Activated CD4-positive, alpha-beta T cell treated with anti-CD3 and anti-CD28 coated beads, Interleukin-2, amount 50 U/mL, for 24 hours (primary cell): ENCODE results near the gene CDH13.
"Not testable (repeated sequence)": the region's sequence is repeated elsewhere in the genome, so short reads cannot be mapped to it uniquely, and the experiment has no call there.

ENCODE experiments used
- DNase-seq, 2 donors: peaks; one replicate each; pipeline ENCODE4 v3.0.0-alpha.2; 2020; ENCODE audit warnings: low read depth in 1 of 2, low spot score in 1 of 2

The CDH13 gene

DNA sequence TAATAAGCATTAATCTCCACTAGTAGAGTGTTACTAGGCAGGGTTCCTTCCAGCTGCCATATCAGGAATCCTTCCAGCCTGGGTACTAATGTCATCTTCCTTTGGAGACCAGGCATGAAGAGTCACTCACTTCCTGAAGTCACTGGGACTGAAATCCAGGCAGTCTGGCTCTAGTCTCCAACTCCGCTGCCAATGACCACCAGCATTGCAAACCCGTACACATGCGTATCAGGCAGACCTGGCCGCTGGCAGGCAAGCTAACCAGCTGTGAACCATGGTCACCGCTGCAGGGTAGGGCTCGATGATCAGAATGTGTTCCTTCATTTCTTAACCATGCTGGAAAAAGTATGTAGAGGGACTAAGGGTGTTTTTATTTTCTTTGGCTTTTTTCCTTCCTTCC lies 255.5 kb downstream of the CDH13 start:
- no peak for DNase-seq

DNA sequence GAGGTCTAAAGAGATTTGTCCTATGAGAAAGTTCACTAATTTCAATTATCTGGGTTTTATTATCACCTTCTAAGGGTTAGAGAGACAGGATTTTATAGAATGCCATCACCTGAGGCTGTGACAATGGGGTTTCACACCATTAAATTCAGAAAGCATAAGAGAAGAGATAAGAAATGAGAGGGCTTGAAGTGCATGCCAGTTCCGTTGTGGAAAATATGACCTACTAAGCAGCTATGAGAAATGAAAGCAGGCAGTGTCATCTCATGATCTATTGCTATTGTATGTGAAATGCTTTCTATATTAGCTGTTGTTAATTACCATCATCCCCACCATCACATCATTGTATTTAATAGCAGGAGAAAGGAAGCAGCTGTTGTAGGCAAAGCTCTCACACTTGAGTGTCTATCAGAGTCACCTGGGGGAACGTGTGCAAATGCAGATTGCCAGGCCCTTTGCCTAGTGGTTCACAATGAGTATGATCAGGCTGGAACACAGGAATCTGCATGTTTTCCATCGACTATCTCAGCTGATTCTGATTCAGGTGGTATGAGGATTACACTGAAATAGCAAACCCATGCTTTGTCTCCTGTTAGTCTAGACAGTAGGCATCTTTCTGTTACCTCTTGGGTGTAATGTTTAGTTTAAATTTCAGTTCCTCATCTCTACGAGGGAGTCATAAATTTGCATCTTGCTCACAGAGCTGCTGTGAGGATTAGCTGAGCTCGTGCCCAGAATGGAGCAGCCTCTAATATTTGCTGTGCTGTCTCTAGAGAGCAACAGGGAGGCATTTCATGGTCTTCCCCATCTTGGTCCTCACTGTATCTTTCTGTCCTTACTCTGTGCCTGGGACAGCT lies 256.4 kb downstream of the CDH13 start:
- no peak for DNase-seq

DNA sequence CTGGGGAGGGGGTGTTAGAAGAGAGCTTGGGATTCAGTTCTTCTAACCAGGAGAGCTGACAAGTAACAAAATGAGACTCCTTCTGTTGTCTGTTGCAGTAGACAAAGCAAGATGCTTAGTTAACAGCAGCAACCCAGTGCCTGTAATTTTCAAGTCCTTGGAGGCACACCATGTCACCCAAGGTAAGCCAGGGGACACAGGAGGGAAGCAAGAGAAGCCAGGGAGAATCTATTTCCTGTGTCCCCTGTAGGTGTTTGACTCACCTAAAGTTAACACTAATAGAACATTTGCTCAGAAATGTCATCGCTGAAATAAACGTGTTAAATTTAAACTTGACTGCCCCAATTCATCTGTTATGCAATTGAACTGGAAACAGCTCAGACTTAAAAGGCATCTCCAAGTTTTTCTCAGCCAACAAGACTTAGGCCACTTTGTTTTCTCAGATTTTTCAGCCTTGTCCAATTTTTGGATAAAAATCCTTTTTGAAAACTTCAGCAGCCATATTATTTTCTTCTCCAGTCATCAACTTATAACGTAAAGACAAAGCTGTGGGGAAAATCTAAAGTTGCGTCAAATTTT lies 257.6 kb downstream of the CDH13 start:
- no peak for DNase-seq

DNA sequence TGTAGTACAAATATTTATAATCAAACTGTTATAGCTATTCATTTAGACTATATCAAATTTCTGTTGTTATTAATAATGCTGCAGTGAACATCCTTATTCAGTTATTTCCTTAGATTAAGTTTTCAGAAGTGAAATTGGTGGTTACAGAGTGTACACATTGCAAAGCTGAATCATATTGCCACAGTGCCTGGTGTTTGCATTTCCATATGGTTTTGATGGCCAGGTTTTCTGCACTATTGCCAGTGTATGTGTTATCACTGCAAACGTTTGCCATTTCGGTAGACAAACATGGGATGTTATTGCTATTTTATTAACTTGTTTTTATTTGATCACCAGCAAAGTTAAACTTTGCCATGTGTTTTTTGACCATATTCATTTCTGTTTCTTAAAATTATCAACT lies 259.4 kb downstream of the CDH13 start:
- no peak for DNase-seq

DNA sequence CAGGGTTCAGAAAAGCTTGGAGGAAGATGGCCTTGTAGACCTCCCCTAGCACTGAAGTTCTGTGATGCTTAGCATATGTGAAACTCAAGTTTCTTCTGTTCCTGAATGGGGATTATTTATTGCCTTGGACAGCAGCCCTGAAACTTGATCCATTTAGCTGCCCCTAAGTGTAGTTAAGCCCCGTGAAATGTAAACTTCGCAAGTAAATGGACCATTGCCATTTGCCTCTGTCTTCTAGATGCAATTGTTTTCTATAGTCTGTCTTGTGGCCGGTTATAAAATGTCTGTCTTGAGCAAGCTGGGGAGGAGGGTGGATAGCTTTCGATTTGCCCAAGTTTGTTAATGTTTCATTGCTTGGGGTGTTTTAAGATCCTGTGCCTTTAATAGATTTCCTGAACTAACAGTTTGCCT lies 261.8 kb downstream of the CDH13 start:
- no peak for DNase-seq

DNA sequence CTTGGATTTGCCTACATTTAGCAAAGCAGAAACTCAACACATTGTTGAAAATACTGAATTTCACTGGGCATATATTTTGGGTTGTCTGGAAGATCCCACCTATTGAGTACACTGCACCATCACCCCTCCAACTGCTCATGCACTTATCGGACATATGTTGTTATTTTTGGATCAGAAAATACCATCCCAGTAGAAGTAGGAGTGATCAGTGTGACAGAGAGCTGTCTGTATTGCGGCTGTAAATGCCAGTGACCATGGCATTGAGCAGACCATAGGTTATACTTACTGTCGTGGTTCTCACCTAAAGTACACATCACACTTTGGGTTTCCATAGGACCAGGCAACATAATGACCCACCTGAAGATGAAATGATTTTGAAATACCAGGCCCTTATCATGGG lies 264.7 kb downstream of the CDH13 start:
- DNase-seq: no peak

DNA sequence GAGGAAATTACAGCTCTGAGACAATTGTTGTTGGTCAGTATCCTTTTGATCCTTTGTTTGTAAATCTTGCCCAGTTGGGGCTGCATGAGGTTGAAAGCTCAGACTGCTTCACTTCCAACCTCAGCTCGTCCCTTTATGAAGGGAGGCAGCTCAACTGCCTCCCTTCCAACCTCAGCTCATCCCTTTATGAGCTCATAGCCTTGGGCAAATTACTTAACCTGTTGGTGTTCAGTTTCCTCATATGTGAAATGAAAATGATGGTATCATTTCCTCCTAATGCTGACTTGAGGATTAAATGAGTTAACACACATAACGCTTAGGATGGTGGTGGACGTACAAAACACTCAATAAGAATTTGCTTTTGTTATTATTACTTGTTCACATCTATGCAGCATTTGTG lies 265.1 kb downstream of the CDH13 start:
- DNase-seq: no peak

DNA sequence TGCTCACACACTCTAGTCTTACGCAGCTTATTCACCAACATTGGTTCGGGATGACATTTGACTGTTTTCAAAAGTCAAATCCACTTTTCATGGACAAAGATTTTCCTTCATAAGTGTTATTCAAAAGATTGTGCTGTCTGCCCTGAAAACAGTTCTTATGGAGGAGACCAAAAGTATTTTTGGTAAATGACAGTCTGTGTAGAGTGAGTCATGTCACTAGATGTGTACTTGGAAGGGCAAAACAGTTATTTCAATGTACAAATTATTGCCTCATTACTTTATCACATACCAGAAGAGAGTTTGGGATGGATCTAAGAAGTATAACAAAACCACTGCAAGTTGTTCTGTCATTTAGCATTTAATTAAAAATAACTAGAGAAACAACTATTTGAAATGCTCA lies 265.6 kb downstream of the CDH13 start:
- DNase-seq: no peak

DNA sequence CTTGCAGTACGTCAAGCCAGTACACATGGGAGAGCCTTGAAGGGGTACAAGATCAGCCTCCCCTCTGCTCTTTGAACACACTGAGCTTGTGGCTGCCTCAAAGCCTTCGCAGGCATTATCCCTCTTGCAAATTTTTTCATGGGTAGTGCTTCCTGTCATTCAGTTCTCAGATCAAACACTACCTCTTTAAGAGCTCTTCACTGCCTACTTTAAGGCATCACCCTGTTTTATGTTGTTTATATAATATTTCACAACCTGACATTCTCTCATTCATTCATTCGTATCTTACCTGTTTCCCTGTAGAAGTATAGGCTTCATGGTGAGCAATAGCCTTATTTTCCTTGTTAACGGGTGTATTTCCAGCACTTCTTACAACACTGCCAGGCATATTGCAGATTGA lies 269.1 kb downstream of the CDH13 start:
- no peak for DNase-seq

DNA sequence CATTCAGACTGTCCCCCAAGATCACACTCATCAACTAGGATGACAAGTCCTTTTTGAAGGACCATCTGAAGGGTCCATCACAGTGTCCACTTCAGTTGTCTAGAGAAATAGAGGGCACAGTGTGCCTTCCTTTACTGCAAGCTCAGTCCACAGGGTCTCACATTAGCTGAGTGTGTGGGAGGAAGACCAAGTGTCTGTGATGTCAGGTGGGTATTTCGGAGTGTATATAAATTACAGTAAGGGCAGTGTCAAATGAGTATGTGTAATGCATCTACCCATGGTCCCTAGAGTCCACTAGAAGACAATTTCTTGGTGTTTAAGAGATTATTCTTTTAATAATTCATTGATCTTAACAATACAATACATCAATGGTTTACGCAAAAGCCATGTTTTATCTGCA lies 272.2 kb downstream of the CDH13 start:
- no peak for DNase-seq

DNA sequence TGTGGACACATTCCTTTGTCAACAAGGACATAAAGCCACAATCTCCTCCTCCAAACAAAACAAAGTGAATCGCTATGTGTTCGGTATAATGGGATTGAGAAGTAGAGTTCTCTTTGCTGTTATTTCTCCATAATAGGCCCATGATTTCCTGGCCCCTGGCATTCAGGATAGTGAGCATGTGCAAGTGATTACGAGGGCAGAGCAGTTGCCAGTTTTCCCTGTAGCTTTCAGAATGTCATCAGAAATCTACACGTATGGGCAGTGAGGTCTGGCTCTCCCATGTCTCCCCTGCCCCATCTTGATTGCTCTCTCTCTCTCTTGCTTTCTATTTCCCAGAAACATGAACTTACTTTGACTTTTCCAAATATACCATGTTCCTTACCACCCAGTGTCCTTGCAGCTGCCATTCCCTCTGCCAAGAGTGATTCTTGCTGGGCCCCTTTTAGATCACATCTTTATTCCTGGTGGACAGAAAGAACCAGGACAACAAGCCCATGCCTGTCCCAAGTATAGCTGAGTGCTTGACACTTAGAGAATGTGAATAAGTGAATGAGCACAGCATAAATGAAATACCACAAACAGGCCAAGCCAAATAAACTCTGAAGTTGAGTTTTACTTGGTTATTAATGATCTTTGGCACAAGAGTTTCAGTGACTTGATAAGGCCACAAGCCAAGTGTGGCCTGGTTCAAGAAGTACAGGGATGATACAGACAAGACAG lies 273.1 kb downstream of the CDH13 start:
- no peak for DNase-seq

DNA sequence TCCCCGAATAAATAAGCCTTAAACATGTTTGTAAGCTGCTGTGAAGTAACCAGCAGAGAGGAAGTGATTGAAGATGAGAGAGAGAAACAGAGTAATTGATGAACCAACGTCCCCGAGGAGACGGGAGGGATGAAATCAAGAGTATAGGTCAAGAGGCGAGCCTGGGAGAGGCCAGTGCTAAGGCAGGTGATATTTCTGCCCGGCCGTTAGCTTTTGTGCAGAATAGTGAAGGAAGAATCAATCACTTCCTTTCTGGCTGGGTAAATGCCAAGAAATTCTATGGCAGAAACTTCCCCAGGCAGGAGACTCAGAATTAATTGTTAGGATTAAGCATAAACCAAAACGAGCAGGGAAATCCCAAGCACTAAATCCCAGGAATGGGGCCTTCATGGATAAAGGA lies 273.8 kb downstream of the CDH13 start:
- no peak for DNase-seq

DNA sequence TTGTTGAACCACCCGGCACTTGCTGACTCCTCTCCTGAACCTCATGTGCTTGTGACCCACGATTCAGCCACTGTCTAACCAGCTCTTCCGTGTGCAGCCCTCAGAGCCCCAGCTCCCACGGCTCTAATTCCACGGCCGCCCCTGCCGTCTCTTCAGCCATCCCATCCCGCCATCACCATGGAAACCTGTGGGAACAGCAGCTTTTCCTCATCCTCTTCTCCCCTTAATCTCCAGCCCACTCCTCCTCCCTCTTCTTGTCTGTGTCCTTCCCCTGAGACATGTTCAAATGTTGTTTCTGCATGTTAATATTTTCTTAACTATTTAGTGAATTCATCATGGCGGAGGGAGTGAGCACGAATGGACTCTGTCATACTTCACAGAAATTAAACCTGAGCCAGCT lies 285.2 kb downstream of the CDH13 start:
- no peak for DNase-seq

DNA sequence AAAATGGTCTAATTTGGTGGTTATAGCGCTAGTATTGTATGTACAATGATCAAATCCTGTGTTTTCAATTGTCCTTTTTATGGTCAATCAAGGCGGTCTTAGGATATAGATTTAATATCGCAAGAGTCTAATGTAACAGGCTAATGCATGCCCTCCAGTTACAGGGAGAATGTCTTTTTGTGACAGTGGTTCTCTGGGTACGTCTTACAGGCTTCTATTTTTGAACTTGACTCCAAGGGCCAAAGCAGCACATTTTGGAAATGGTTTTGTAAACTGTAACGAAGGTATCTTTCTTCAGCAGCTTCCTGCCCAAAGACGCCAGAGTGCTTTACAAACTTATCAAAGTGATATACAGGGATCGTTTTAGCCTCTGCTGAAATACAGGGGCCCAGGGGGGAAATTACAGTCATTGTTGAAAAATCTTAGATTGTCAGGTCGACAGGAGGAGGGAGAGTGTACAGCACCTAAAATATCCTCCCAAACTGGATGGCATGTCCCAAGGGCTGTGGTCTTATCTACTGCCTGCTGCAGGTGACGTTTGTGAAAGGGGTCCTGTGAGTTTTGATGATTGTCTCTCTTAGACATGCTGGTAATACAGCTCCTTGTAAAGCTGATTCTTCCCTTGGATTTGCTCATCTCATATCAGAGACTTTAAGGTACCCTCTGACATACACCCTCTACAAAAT lies 288.5 kb downstream of the CDH13 start:
- DNase-seq: no peak

DNA sequence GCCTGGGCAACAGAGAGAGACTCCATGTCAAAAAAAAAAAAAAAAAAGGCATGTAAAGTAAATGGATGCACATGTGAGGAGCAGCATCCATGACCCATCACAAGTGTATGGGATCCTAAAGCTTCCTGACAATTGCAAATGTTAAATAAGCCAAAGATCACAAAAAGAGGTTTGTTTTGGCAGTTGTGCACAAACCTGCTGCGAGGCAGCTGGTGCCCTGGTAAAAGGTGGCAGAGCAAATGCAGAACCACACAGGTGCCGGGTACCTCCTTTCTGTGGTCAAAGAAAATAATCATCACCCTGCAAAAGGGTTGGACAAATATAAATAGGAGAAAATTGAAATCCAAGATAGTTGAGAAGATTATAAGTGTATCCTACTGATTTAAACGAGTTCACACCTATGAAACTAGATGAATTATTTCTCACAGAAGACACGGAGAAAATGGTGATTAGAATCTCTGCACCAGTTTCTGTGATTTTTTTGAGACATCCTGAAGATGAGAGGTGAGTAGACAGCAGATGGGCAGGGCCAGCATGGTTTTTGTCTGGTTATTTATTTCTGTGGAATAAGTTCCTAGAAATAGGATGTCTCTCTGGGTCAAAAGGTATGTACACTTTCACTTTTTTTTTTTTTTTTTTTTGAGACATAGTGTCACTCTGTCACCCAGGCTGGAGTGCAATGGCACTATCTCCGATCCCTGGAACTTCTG lies 291.3 kb downstream of the CDH13 start:
- no peak for DNase-seq

DNA sequence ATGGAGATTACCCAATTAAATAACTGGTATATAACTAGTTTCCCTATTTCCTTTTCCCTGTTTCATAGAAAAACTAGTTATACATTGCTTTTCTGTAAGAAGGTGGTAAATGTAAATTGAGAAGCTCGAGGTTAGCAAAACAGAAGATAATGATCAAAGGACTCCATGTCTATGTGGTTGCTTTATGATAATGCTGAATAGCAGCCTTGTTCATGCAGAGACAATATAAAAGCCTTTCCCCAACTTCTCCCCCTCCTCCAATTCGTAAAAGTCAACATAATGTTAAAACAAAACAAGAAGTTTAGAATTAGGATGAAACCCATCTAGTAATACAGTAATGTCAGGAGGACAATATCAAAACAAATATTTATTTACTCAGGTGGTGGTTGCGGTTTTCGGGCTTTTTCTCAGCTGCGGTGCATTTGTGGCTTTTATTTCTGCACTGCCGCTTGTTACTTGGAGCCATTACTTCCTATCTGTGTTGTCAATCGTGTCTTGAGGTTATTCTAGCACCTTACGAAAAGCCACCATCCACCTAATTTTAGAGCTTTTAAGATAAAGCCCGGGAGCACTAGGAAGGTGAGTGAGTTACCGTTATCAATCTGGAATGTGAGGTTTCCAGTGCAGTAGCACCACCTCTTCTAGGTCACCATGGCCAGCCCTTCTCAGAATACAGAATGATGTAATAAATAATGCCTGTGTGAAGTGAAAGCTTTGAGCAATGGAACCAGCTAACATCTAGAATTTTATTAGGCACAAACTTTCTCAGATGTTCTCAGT lies 297.5 kb downstream of the CDH13 start:
- no peak for DNase-seq

DNA sequence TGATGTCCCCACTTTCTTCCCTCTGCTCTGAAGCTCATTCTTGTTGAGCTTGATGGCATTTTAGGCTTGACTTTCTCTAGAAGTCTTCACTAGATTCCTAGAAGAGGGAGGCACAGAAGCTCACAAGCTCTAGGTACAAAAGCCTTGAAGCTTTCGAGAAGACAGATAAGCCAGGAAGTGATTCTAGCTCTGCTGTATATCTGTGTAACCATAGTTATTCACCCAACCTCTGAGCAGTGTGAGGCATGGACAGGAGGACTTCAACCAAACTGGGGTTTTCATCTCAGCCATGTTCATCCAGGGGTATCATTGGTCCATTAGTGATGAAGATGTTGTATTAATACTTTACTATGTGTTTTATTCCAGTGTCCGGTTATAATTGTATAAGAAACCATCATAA lies 299.7 kb downstream of the CDH13 start:
- DNase-seq: no peak

DNA sequence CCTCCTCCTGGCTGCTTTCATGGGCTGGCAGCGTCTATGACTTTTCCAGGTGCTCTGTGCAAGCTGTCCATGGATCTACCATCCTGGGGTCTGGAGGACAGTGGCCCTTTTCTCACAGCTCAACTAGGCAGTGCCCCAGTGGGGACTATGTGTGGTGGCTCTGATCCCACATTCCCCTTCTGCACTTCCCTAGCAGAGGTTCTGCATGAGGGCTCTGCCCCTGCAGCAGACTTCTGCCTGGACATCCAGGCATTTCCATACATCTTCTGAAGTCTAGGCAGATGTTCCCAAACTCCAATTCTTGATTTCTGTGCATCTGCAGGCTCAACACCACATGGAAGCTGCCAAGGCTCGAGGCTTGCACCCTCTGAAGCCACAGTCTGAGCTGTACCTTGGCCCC lies 307.2 kb downstream of the CDH13 start:
- not testable (repeated sequence) for DNase-seq

DNA sequence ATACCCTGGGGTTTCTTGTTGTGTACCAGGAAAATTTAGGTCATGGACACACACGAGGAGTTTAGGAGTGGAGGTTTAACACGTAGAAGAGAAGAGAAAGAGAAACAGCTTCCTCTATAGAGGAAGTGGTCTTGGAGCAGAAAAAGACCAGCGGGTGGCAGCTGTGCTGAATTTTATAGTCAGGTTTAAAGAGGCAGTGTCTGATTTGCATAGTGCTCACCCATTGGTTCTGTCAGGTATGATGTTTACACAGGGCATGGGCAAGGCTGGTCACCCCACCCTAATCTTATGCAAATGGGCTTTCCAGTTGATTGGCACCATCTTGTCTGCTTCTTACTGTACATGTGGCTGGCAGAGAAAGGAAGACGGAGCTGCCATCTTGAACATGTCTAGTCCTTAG lies 309.0 kb downstream of the CDH13 start:
- DNase-seq: no peak

DNA sequence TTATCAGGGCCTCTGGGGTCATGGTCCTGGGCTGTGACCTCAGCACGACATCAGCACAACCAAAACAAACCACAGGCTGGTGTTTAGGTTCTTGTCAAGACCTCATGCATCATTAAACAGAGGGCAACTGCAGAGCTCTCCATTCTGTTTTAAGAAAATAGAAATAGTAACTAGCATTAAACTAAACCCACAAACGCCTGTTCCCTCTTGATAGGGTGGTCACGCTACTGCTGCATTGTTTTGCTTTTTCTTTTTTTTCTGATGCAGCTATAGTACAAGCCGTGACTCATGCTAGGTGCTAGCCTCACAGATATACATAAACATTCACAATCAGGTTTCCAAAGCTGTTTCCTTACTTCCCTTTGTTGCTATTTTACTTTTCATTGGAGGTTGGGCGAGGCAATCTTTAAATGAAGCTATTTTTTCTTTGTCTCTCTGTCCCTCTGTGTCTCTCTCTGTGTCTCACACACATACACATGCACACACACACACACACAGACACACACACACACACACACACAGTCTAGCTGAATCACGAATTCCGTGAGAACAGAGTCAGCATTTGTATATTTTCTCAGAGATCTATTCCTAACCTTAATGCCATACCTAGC lies 310.3 kb downstream of the CDH13 start:
- DNase-seq: no peak
